IPS-20b (cell line): ENCODE measurements around the gene PDE8B.

Experiments
- H3K27ac ChIP-seq: one replicate; pipeline ENCODE4 v1.5.1; 2013; ENCODE audit warnings: low read length
- H3K27me3 ChIP-seq: 2 replicates; pipeline ENCODE4 v1.6.1; 2013; ENCODE audit warnings: mild to moderate bottlenecking, low read length, inconsistent platforms; ENCODE audit not compliant: insufficient read depth
- H3K36me3 ChIP-seq: 2 replicates; pipeline ENCODE4 v1.6.1; 2013; ENCODE audit warnings: low read depth, mild to moderate bottlenecking, inconsistent platforms, low read length, moderate library complexity; ENCODE audit not compliant: insufficient read depth
- H3K4me1 ChIP-seq: 2 replicates; pipeline ENCODE4 v1.6.1; 2013; ENCODE audit warnings: mild to moderate bottlenecking, control low read depth, inconsistent platforms, low read length, moderate library complexity; ENCODE audit not compliant: insufficient read depth
- H3K4me3 ChIP-seq: 2 replicates; pipeline ENCODE4 v1.5.1; 2013; ENCODE audit warnings: mild to moderate bottlenecking, low read length, inconsistent platforms
- H3K9ac ChIP-seq: 2 replicates; pipeline ENCODE4 v1.6.1; 2013; ENCODE audit warnings: low read depth, mild to moderate bottlenecking, inconsistent platforms, low read length, moderate library complexity
- H3K9me3 ChIP-seq: 2 replicates; pipeline ENCODE4 v1.6.1; 2013; ENCODE audit warnings: mild to moderate bottlenecking, low read depth, low read length, inconsistent platforms; ENCODE audit not compliant: insufficient read depth

The PDE8B gene

GRCh38 chr5:77175231-77175630 lies 35.2 kb upstream of the PDE8B start:
- Histone ChIP-seq H3K27me3 (peaks cover 33% of the 10 kb centered on the region), H3K27ac (no peak overlapping the region), H3K36me3 (no peaks in the 10 kb centered on the region), H3K9ac (no peak overlapping the region), H3K4me3 (no peak overlapping the region), H3K9me3 (no peaks in the 10 kb centered on the region), H3K4me1 (peaks cover 7% of the 10 kb centered on the region; the same call in 1 of the 2 replicates)

- no peak overlapping the region for H3K9ac ChIP-seq
- H3K27ac ChIP-seq: no peak overlapping the region
- H3K27me3 ChIP-seq: peaks cover 45% of the 10 kb centered on the region
- H3K4me1 ChIP-seq: peaks cover 8% of the 10 kb centered on the region; the same call in 1 of the 2 replicates
- no peaks in the 10 kb centered on the region for H3K9me3 ChIP-seq
- H3K36me3 ChIP-seq: no peaks in the 10 kb centered on the region
- no peak overlapping the region for H3K4me3 ChIP-seq
These were observed 34.1 kb upstream of the PDE8B start for GRCh38 chr5:77176429-77176828.

- Histone ChIP-seq H3K9me3 (no peaks in the 10 kb centered on the region), H3K27me3 (peaks cover 56% of the 10 kb centered on the region), H3K4me1 (peaks cover 11% of the 10 kb centered on the region; the same call in 1 of the 2 replicates), H3K4me3 (no peak overlapping the region), H3K36me3 (no peaks in the 10 kb centered on the region), H3K27ac (no peak overlapping the region), H3K9ac (no peak overlapping the region)
These were observed 32.9 kb upstream of the PDE8B start for GRCh38 chr5:77177576-77177975.

GRCh38 chr5:77180167-77181081 lies 30.1 kb upstream of the PDE8B start:
- Histone ChIP-seq H3K36me3 (no peaks in the 10 kb centered on the region), H3K4me1 (peaks cover 5% of the 10 kb centered on the region; the same call in 1 of the 2 replicates), H3K9ac (no peak overlapping the region), H3K27me3 (peaks cover 57% of the 10 kb centered on the region), H3K27ac (no peak overlapping the region), H3K4me3 (peak overlapping the region; percentile 68), H3K9me3 (no peaks in the 10 kb centered on the region)

GRCh38 chr5:77181173-77181572 lies 29.3 kb upstream of the PDE8B start:
- Histone ChIP-seq H3K27ac (no peak overlapping the region), H3K36me3 (no peaks in the 10 kb centered on the region), H3K27me3 (peaks cover 56% of the 10 kb centered on the region), H3K9me3 (no peaks in the 10 kb centered on the region), H3K4me1 (peaks cover 4% of the 10 kb centered on the region; the same call in 1 of the 2 replicates), H3K9ac (no peak overlapping the region), H3K4me3 (peak overlapping the region; percentile 62)

GRCh38 chr5:77181596-77182304 lies 28.7 kb upstream of the PDE8B start:
- H3K4me3 ChIP-seq: peak overlapping the region; percentile 62
- no peaks in the 10 kb centered on the region for H3K36me3 ChIP-seq
- peaks cover 4% of the 10 kb centered on the region; the same call in 1 of the 2 replicates for H3K4me1 ChIP-seq
- no peak overlapping the region for H3K27ac ChIP-seq
- no peaks in the 10 kb centered on the region for H3K9me3 ChIP-seq
- H3K9ac ChIP-seq: no peak overlapping the region
- H3K27me3 ChIP-seq: peaks cover 52% of the 10 kb centered on the region

- Histone ChIP-seq H3K27ac (no peak overlapping the region), H3K4me3 (no peak overlapping the region), H3K36me3 (no peaks in the 10 kb centered on the region), H3K9me3 (no peaks in the 10 kb centered on the region), H3K9ac (no peak overlapping the region), H3K4me1 (peaks cover 4% of the 10 kb centered on the region; the same call in 1 of the 2 replicates), H3K27me3 (peaks cover 52% of the 10 kb centered on the region)
These were observed 28.1 kb upstream of the PDE8B start for GRCh38 chr5:77182367-77182766.

GRCh38 chr5:77186652-77187370 lies 23.7 kb upstream of the PDE8B start:
- peaks cover 8% of the 10 kb centered on the region for H3K27me3 ChIP-seq
- no peak overlapping the region for H3K9ac ChIP-seq
- H3K27ac ChIP-seq: no peak overlapping the region
- H3K4me1 ChIP-seq: no peaks in the 10 kb centered on the region
- H3K4me3 ChIP-seq: no peak overlapping the region
- H3K9me3 ChIP-seq: no peaks in the 10 kb centered on the region
- no peaks in the 10 kb centered on the region for H3K36me3 ChIP-seq

- H3K27me3 ChIP-seq: no peaks in the 10 kb centered on the region
- no peak overlapping the region for H3K27ac ChIP-seq
- no peak overlapping the region for H3K4me3 ChIP-seq
- no peaks in the 10 kb centered on the region for H3K4me1 ChIP-seq
- no peak overlapping the region for H3K9ac ChIP-seq
- no peaks in the 10 kb centered on the region for H3K36me3 ChIP-seq
- H3K9me3 ChIP-seq: no peaks in the 10 kb centered on the region
These were observed 21.1 kb upstream of the PDE8B start for GRCh38 chr5:77189421-77189820.

- Histone ChIP-seq H3K36me3 (no peaks in the 10 kb centered on the region), H3K9me3 (no peaks in the 10 kb centered on the region), H3K4me1 (no peaks in the 10 kb centered on the region), H3K4me3 (no peak overlapping the region), H3K27me3 (no peaks in the 10 kb centered on the region), H3K27ac (no peak overlapping the region), H3K9ac (no peak overlapping the region)
These were observed 17.9 kb upstream of the PDE8B start for GRCh38 chr5:77192441-77193050.

GRCh38 chr5:77194762-77195161 lies 15.7 kb upstream of the PDE8B start:
- no peaks in the 10 kb centered on the region for H3K4me1 ChIP-seq
- H3K27me3 ChIP-seq: no peaks in the 10 kb centered on the region
- H3K9me3 ChIP-seq: no peaks in the 10 kb centered on the region

More at GRCh38 chr5:77194762-77195161, 15.7 kb upstream of the PDE8B start:
- Histone ChIP-seq H3K4me3 (no peak overlapping the region), H3K27ac (no peak overlapping the region), H3K9ac (no peak overlapping the region), H3K36me3 (no peaks in the 10 kb centered on the region)
